GM23338 (cell line): Measurements from ENCODE around the gene BRK1. TPM values are rescaled to one million over a fixed set of nuclear protein-coding genes. Genes with fewer than 3 reads are reported as not detected.

ENCODE experiments used
- ATAC-seq: fragments of 200-7000 bp; cut with Tn5 transposase; 3 replicates; pipeline ENCODE4 v1.9.1; 2020
- DNase-seq: peaks from one replicate; pipeline ENCODE4 v3.0.0-alpha.2; 2015; ENCODE audit warnings: low spot score
- H2AFZ ChIP-seq: fragments of 200-600 bp; sonication (generic); 2 replicates; pipeline ENCODE4 v1.8.0; 2016; ENCODE audit warnings: antibody characterized with exemption, mild to moderate bottlenecking, moderate library complexity
- H3F3A ChIP-seq: fragments of 200-600 bp; sonication (generic); replicated peaks from 2 replicates; pipeline ENCODE4 v1.8.0; 2017; ENCODE audit warnings: antibody characterized with exemption, mixed run types, low read depth
- H3K27ac ChIP-seq: fragments of 200-600 bp; sonication (generic); 2 replicates; pipeline ENCODE4 v1.6.1; 2016; ENCODE audit warnings: low read depth
- H3K27me3 ChIP-seq: fragments of 200-600 bp; sonication (generic); 2 replicates; pipeline ENCODE4 v1.8.0; 2016; ENCODE audit warnings: mild to moderate bottlenecking, mixed run types, moderate library complexity; ENCODE audit not compliant: insufficient read depth
- H3K36me3 ChIP-seq: fragments of 200-600 bp; sonication (generic); 2 replicates; pipeline ENCODE4 v1.8.0; 2016; ENCODE audit warnings: mild to moderate bottlenecking; ENCODE audit not compliant: insufficient read depth
- H3K4me1 ChIP-seq: fragments of 200-600 bp; sonication (generic); 2 replicates; pipeline ENCODE4 v1.8.0; 2016; ENCODE audit warnings: mild to moderate bottlenecking, moderate library complexity; ENCODE audit not compliant: insufficient read depth
- H3K4me2 ChIP-seq: fragments of 200-600 bp; sonication (generic); 2 replicates; pipeline ENCODE4 v1.7.1; 2017; ENCODE audit warnings: mixed run types
- H3K4me3 ChIP-seq: fragments of 200-600 bp; sonication (generic); 2 replicates; pipeline ENCODE4 v1.6.1; 2016; ENCODE audit warnings: mixed run types
- H3K79me2 ChIP-seq: fragments of 200-600 bp; sonication (generic); replicated peaks from 2 replicates; pipeline ENCODE4 v1.8.0; 2017; ENCODE audit warnings: mild to moderate bottlenecking; ENCODE audit not compliant: insufficient read depth
- H3K9me2 ChIP-seq: fragments of 200-600 bp; sonication (generic); 2 replicates; pipeline ENCODE4 v1.8.0; 2017; ENCODE audit not compliant: insufficient read depth
- H4K20me1 ChIP-seq: fragments of 200-600 bp; sonication (generic); replicated peaks from 2 replicates; pipeline ENCODE4 v1.8.0; 2017; ENCODE audit warnings: mild to moderate bottlenecking; ENCODE audit not compliant: insufficient read depth
- H3K27ac Mint-ChIP-seq: 2 replicates; pipeline ENCODE4 v1.8.0; 2020; ENCODE audit warnings: inconsistent platforms, mild to moderate bottlenecking, moderate library complexity, mixed read lengths
- H3K27me3 Mint-ChIP-seq: 3 replicates; pipeline ENCODE4 v1.8.0; 2022; ENCODE audit warnings: low read depth, mild to moderate bottlenecking, moderate library complexity, mixed read lengths, inconsistent platforms; ENCODE audit not compliant: insufficient read depth, poor library complexity
- H3K36me3 Mint-ChIP-seq: 3 replicates; pipeline ENCODE4 v1.8.0; 2021; ENCODE audit warnings: low read depth, mild to moderate bottlenecking, inconsistent platforms, moderate library complexity, mixed read lengths
- H3K4me1 Mint-ChIP-seq: 3 replicates; pipeline ENCODE4 v1.8.0; 2020; ENCODE audit warnings: mild to moderate bottlenecking, inconsistent platforms, mixed read lengths
- H3K4me3 Mint-ChIP-seq: 3 replicates; pipeline ENCODE4 v1.8.0; 2021; ENCODE audit warnings: moderate library complexity, mild to moderate bottlenecking, inconsistent platforms, mixed read lengths
- H3K9me3 Mint-ChIP-seq: 3 replicates; pipeline ENCODE4 v1.8.0; 2020; ENCODE audit warnings: moderate library complexity, mild to moderate bottlenecking, inconsistent platforms, mixed read lengths
- CREB1 ChIP-seq: fragments of 250-450 bp; sonication (Bioruptor Pico); IDR thresholded peaks from 2 replicates; pipeline ENCODE4 v1.5.0; 2020; ENCODE audit warnings: low read depth, mild to moderate bottlenecking, moderate library complexity
- CTCF ChIP-seq, 2 experiments: fragments of 200-600 bp in 1 of 2; sonication (generic) in 1 of 2; conservative IDR thresholded peaks; 2 replicates each; pipeline versions ENCODE4 v1.5.1 to v1.6.1; 2016 to 2017; ENCODE audit warnings: antibody characterized with exemption in 2 of 2, low read depth in 2 of 2, mild to moderate bottlenecking in 2 of 2, moderate library complexity in 1 of 2
- ETS1 ChIP-seq: IDR thresholded peaks from 2 replicates; pipeline ENCODE4 v1.6.1; 2016; ENCODE audit warnings: antibody characterized with exemption
- EZH2phosphoT487 ChIP-seq: fragments of 200-600 bp; sonication (generic); IDR thresholded peaks from one replicate; pipeline ENCODE4 v1.8.1; 2018; ENCODE audit warnings: antibody characterized with exemption; ENCODE audit not compliant: unreplicated experiment
- NANOG ChIP-seq: IDR thresholded peaks from 2 replicates; pipeline ENCODE4 v1.6.1; 2016; ENCODE audit warnings: antibody characterized with exemption, borderline replicate concordance
- REST ChIP-seq: IDR thresholded peaks from one replicate; pipeline ENCODE4 v1.6.1; 2018; ENCODE audit warnings: antibody characterized with exemption; ENCODE audit not compliant: unreplicated experiment
- ZNF114 ChIP-seq: fragments of 250-450 bp; sonication (Bioruptor Pico); IDR thresholded peaks from 2 replicates; pipeline ENCODE4 v1.5.0; 2020; ENCODE audit warnings: mild to moderate bottlenecking, moderate library complexity
- ZNF462 ChIP-seq: fragments of 250-450 bp; sonication (Bioruptor Pico); IDR thresholded peaks from 2 replicates; pipeline ENCODE4 v1.5.0; 2020; ENCODE audit warnings: mild to moderate bottlenecking, moderate library complexity
- polyA plus RNA-seq: library from polyadenylated mRNA; unstranded; fragments of >200 nt; fragmentation: Nextera tagmentation; extraction: Ambion mirVana; gene quantifications from 2 replicates; pipeline ENCODE4 v1.2.1, GENCODE V29; 2016
- total RNA-seq: library from RNA; depleted of rRNA; stranded (reverse); fragments of >200 nt; shearing (Covaris generic); gene quantifications from 2 replicates; pipeline ENCODE4 v1.2.3, GENCODE V29; 2014

BRK1 gene
- total and polyA plus RNA-seq, 2 experiments from 2014 or later = 130 to 165 TPM

- no peak for TF ChIP-seq ZNF462 (CRISPR knock-in tag)
- no peak for TF ChIP-seq CTCF (conservative IDR thresholded peaks at IDR 0.05; ENCODE audit: low read depth in 2 of 2)
- TF ChIP-seq CREB1 (CRISPR knock-in tag) = no peak
- TF ChIP-seq NANOG = no peak
- TF ChIP-seq ZNF114 = no peak
Measured at GRCh38 chr3:10099041-10099440, 16.4 kb upstream of the BRK1 start (continued).

DNA sequence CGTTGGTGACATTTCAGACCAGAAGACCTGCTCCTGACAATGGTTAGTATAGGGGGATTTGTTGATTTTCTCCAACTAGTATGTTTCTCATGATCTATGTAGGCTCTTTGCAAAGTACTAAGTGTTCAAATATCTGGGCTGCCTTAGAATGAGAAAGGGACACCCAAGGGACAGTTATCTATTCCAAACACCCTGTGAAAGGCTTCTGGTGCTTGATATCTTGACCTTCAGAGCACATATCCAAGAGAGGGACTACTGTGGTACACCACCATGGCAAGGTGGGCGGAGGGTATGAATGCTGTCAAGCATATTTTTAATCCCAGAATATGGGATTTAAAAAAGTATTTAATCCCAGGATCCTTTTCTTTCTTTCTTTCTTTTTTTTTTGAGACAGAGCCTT lies 8.6 kb upstream of the BRK1 start:
- no peaks in the 10 kb centered on the region for H3K36me3 ChIP-seq
- H3F3A ChIP-seq = no peaks in the 10 kb centered on the region
- Mint-ChIP-seq H3K27me3 (no peaks in the 10 kb centered on the region), H3K4me3 (no peak overlapping the region), H3K36me3 (peaks cover 2% of the 10 kb centered on the region; the same call in 2 of the 3 replicates), H3K9me3 (no peaks in the 10 kb centered on the region), H3K4me1 (no peaks in the 10 kb centered on the region), H3K27ac (no peak overlapping the region)
- DNase-seq = no peak
- H3K27ac ChIP-seq = no peak overlapping the region
- no peak overlapping the region for H3K4me2 ChIP-seq
- no peak for ATAC-seq
- H3K27me3 ChIP-seq = no peaks in the 10 kb centered on the region
- H4K20me1 ChIP-seq = no peaks in the 10 kb centered on the region
- no peak overlapping the region for H3K4me3 ChIP-seq
- H3K4me1 ChIP-seq = no peaks in the 10 kb centered on the region
- no peak overlapping the region for H2AFZ ChIP-seq
- H3K9me2 ChIP-seq = no peaks in the 10 kb centered on the region
- H3K79me2 ChIP-seq = no peaks in the 10 kb centered on the region
- TF ChIP-seq CREB1 (CRISPR knock-in tag) = no peak
- no peak for TF ChIP-seq ZNF114
- TF ChIP-seq ETS1 = no peak
- TF ChIP-seq EZH2phosphoT487 = no peak
- no peak for TF ChIP-seq REST
